GM10266 (cell line): ENCODE data around the gene ZFYVE21.

Source experiments
- DNase-seq: peaks from one replicate; pipeline ENCODE4 v3.0.0; 2012; ENCODE audit errors: extremely low spot score
- TF ChIP-seq, protein P1 (sequence below): IDR thresholded peaks from 2 replicates; pipeline ENCODE4 v1.5.1; 2012; ENCODE audit warnings: mild to moderate bottlenecking, low read depth; ENCODE audit not compliant: control insufficient read depth, insufficient read depth; ENCODE audit errors: missing control alignments

ZFYVE21 gene

DNA sequence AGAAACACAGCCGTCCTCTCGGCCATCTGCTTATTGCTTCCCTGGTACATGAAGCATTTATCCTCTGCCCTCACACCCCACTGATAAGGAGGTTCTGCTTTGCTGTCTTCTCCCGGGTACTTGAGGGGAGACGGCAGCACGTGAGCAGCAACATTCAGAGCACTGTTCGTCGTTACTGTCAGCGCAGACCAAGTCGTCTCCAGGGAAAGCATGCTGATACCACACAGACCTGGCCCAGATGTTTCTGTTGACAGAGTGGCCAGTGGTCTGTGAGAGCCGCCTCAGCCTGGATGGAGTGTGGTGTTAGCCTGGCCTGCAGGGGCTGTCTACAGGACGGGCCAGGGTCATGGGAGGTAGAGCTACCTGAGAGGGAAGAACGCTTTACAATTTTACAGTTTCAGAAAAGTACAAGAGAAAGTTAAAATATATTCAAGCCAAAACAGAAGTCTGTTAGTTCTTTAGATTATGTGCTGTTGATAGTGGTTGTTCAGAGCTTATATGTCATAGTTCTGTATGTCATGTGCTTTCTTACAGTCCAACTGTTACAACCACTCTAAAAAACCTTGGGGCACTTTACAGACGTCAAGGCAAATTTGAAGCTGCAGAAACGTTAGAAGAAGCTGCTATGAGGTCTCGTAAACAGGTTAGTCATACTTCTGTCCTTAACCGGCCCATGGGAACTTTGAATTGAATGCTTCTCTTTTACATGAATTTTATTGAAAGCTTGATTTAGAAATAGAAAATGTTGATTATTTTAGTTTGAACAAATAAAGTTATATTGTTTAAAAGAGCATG is 38.5 kb upstream of the ZFYVE21 start:
- TF ChIP-seq, protein P1, sequence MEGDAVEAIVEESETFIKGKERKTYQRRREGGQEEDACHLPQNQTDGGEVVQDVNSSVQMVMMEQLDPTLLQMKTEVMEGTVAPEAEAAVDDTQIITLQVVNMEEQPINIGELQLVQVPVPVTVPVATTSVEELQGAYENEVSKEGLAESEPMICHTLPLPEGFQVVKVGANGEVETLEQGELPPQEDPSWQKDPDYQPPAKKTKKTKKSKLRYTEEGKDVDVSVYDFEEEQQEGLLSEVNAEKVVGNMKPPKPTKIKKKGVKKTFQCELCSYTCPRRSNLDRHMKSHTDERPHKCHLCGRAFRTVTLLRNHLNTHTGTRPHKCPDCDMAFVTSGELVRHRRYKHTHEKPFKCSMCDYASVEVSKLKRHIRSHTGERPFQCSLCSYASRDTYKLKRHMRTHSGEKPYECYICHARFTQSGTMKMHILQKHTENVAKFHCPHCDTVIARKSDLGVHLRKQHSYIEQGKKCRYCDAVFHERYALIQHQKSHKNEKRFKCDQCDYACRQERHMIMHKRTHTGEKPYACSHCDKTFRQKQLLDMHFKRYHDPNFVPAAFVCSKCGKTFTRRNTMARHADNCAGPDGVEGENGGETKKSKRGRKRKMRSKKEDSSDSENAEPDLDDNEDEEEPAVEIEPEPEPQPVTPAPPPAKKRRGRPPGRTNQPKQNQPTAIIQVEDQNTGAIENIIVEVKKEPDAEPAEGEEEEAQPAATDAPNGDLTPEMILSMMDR: no peak
- no peak for DNase-seq

DNA sequence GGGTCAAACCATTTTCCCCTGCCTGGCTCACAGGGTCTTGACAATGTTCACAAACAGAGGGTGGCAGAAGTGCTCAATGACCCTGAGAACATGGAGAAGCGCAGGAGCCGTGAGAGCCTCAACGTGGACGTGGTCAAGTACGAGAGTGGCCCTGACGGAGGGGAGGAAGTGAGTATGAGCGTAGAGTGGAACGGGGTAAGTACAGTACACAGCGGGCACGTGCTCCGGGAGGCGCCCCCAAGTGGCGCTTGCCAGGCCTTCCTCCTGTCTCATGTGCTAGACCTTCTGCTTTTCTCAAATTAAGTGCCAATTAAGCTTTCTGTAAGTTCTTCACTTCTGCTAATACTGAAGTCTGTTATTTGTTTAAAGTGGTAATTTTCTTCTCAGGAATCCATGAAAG is 36.3 kb upstream of the ZFYVE21 start:
- DNase-seq: peak; percentile 81
- TF ChIP-seq, protein P1: peak; percentile 62

DNA sequence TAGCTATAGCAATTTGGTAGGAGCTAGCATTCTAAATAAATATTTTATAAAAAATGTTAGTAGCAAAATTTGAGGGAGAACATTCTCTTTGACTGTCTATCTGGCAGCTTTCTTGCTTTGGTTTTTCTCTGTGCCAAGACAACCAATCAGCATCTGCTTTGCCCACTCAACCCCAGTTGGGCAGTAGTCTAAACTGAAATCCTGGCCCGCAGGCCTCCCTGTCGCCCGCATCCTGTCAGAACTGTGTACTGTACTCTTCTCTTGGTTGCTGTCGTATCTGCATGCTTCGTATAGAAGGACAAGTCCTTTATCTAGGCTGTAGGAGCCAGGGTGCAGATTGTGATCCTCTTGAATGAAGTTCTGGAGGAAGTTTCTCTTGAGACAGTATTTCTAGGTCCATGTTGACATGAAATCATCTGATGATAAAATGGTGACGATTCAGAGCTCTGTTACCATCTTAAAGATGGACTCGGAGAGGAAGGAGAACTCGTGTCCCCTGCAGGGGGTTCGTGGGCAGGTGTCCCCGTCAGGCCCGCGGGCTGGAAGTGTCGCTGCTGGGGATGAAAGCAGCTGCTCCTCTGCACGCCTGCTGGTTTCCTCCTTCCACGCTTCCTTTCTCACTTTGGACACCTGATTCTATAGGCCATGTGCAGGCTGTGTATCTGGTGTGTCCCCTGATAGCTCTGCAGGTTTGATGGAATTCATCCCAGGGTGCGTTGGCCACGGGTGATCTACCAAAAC is 34.9 kb upstream of the ZFYVE21 start:
- TF ChIP-seq, protein P1: no peak
- DNase-seq: no peak

DNA sequence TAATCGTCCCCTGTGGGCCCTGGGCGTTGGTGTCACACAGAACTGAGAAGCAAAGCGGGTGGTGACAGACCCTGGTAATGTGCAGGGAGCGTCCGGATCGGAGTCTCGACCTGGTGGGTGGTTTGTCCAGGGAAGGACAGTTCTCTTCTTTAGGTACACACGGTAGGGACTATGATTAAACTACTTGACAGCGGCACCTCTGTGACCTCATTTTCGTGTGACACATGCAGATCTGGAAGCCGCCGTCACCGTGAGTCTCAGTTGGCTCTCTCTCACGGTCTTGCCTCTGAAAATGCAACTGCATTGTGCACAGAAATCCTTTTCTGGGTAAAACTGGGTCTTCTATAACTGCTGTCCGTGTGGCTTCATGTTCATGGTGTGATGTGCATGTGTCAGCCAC is 32.5 kb upstream of the ZFYVE21 start:
- no peak for DNase-seq
- TF ChIP-seq, protein P1: no peak

DNA sequence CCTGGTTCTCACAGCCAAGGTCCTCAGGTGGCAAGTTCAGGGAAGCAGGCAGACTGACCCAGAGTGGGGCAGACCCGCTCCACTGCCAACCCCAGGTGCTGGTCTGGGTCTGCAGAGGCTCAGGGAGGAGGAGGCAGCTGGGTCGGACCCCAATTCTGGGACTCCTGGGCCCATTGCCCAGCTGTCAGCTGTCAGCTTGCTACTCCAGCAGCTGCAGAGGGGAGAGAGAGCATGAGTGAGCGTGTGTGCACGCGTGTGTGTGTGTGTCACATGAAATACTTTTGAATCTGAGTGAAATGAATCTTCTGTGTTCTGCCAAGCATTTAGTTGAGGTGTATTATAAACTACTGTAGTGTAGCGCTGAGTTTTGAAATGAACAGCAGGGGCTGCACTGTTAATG is 31.1 kb upstream of the ZFYVE21 start:
- TF ChIP-seq, protein P1: no peak

DNA sequence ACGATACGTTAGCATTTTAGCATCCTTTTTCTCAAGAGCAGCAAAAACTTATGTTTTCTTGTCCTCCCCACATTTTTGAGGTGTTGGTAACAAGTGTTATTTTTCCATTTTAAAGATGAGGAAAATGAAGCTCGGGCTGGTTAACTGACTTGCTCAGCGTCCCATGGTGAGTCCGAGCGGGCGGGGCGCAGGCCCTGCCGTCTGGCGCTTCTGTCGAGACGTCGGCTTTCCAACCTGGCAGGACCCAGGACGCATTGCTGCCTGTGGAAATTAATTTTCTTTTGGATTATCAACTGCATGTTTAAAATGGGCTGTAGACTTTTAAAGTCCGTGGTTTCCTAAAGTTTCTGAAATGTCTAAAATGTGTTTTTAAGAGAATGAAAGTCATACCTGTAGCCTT is 30.7 kb upstream of the ZFYVE21 start:
- TF ChIP-seq, protein P1: no peak
- DNase-seq: no peak

More for the DNA sequence above, 31.1 kb upstream of the ZFYVE21 start:
- DNase-seq: no peak

DNA sequence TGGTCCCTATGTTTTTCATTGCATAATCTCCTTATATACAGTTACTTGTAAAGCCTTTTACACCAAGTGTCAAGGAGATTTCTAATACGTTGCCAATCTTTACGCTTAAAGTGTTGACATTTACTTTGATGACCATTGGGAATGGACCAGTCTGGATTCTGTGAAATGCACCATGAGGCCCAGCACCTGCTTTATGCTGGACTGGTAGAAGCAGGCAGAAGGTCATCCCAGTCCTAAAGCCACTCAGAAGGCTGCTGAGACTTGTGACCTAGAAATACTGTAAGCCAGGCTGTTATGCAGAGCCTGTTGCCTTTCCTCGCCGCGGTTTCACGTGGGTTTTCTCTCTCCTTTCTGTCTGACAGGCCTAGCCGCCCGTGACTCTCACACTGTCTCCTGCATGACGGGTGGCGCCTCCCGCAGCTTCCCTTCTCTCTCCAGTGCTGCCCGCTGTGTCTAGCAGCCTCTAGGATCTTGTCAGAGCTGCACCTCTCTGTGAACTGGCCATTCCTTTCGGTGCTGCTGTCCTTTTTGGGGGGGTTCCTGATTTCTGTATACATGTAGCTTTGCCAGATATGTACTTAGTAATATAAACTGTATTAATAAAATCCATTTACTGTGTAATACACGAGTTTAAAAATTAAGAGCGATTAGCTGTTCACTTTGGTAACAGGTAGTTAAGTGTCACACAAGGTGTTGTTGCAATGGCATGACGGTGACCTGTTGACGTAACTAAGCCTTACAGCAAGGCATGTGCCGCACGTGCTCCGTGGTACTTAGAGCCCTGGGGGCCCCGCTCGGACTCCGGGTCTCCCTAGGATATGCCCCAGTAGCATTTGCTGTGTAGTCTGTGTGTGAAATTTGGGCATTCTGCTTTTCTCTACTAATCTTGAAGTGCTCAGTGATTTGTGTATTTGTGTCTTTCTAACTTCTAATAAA is 30.1 kb upstream of the ZFYVE21 start:
- DNase-seq: no peak
- TF ChIP-seq, protein P1: no peak
